Effector CD4-positive, alpha-beta T cell (primary cell): ENCODE measurements around the gene CPN2.

Experiments used
- DNase-seq: peaks from one replicate; pipeline ENCODE4 v3.0.0-alpha.2; 2020

Gene CPN2

DNA sequence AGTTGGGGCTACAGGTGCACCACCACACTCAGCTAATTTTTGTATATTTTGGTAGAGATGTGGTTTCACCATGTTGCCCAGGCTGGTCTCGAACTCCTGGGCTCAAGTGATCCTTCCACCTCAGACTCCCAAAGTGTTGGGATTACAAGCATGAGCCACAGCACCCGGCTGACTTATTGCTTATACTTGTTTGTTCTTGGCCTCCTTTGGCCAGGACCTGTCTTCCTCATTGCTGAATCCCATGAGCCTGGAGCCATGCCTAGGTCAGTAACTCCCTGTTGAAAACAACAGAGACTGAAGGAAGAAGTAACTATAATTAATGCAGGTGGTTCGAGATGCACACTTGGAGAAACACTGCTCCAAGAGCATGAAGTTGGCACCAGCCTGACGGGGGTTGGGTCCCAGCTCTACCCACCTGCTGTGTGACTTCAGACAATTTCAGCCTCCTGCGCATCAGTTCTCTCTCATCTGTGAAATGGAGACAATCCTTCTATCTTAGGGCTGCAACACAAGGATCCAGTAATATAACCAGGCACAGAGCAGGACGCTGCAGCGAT, 38.9 kb downstream of the CPN2 start:
- no peak for DNase-seq

GRCh38 chr3:194311000-194311399, 40.1 kb downstream of the CPN2 start:
- no peak for DNase-seq

GRCh38 chr3:194310060-194310835, 40.9 kb downstream of the CPN2 start:
- no peak for DNase-seq

DNA sequence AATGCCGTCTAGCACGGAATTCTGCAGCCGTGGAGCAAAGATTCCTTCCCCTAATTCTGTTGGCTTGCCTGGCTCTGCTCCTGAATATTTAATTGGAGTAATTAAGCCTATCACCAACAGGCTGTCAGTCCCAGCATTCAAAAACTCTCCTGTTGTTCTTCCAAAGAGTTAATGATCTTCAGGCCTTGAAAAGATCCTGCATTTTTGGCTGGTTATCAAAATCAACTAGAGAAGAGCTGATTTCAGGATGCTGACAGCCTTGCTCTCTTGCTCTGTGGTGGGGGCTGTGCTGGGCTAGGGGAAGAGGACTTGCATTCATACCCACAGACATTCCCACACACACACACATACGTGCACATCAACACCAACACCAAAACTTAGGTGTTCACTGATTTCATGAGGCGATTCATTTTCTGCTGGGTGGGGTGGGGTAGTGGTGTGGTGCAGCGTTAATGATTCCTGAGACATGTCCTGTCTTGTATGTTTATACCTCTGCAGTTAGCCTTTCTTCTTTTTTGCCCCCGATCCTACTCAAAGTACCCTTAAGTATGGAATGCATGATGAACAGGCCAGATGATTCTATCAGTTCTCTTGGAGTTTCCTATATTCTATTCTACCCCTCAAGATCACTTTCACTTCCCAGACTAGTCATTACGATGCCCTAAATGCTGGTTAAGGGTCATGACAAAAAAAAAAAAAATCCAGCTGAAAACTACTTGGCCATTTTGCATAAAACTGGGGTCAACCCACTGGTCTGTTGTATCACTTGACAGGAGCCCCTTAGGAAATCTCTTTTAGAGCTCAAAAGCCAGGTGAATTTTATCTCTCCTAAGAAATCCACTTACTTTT, 42.3 kb downstream of the CPN2 start:
- no peak for DNase-seq

DNA sequence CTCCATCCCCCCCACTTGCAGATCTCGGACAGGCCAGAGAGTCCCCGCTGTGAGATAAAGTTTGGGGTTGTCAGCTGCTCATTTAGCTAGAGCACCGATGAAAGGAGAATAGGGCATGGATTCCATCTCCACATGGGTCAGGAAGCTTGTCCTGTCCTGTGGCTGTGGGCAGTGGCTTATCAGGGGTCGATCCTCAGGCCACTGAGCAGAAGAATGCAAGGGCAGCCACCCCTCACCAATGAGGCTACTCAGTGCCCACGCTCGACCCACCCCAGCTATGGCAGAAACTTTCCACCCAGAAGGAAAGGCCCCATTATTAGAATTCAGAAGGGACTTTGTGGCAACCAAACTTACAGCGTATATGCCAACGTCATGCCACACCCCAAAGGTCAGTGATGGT, 43.3 kb downstream of the CPN2 start:
- DNase-seq, result no peak

- no peak for DNase-seq
Observed at GRCh38 chr3:194306771-194307640, 44.1 kb downstream of the CPN2 start.

DNA sequence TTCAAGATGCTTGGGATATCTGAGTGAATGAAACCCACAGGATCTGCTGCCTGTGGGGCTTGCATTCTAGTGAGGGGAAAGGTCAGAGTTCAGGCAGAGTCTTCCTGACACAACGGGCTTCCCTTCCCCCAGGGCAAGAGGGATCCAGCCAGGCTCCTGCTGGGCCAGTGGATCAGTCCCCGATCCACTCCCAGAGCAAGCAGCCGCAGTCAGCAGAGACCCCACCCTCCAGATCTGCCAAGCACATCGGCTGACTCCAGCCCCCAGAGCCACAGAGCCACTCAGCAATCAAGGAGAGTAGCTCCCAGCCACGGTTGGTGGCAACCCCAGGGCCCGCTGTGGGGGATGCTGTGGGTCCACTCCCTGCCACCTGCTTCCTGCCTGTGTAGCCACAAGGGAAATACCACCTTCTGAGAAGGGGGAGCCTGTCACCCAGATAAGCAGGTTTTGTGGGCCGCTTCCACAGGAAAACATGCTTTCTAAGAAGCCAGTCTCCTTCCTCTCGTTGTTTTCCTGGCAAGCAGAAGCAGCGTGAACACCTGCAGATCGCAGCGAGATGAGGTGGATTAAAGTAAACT, 44.9 kb downstream of the CPN2 start:
- no peak for DNase-seq

- no peak for DNase-seq
Observed at GRCh38 chr3:194305356-194306108, 45.6 kb downstream of the CPN2 start.

GRCh38 chr3:194304186-194304917, 46.8 kb downstream of the CPN2 start:
- DNase-seq, result no peak

DNA sequence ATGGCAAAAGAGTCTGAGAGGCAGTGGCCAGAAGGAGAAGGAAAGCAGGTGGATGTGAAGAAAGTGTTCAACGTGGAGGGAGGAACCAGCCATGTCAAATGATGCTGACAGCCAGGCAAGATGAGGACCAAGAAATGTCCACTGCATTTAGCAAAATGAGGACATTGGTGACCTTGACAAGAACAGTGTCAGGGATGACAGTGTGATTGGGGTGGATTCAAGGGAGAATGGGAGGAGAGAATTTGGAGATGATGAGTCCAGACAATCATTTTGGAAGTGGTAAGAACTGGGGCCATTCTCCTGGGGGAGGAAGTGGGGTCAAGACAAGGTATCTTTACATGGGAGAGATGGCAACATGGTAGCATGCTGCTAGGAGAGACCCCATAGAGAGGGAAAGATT, 47.4 kb downstream of the CPN2 start:
- no peak for DNase-seq

DNA sequence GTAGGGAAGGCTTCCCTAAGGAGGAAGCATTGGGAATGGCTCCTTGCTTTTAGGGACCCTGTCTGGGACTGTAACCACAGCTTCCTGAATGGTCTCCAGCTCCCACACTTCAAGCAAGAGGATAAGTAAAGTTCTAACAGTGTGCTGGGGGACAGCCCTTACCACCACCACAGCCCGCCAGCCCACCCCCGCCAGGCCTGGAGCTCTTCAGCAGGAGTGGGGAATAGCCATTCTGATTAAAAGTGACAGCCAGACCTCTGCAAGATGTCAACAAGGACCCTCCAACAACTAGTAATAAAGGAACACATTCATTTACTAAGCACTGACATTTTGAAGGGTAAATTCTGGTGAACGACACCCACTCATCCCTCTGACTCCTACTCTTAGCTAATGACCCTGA, 49.4 kb downstream of the CPN2 start:
- DNase-seq, result no peak

DNA sequence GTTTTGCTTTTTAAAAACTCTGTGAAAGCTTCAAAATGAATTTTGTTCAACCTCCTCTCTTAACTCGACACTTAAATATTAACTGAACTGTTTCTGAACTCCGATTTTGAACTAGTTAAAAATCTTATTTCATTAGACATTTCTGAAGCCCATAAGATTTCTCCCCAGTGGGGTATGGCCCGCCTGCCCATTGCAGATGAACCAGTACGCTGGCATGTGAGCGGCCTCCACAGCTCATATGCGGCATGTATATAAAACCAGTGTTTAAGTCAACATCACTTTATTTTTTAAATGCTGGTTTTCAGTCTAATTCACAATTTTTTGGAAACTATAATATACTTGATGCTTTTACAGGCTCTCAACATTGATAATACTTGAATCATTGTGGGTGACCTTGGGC, 50.2 kb downstream of the CPN2 start:
- DNase-seq, result no peak

DNA sequence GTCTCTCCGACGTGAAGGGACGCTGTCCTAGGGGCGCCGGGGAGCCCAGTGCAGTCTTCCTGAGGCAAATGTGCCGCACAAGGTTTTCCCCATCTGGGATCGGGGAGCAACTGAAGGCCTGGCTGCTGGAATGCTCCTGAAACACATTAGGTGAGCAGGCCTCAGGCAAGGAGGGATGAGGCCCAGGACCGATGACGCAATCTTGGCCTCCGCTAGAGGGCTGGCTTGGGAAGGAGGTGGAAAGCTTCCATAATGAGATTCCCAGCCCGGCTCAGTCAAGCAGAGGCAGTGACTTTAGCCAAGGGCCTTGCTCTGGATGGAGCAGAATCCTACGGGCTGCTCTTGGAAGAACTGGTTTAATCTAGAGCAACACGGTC, 50.8 kb downstream of the CPN2 start:
- no peak for DNase-seq

DNA sequence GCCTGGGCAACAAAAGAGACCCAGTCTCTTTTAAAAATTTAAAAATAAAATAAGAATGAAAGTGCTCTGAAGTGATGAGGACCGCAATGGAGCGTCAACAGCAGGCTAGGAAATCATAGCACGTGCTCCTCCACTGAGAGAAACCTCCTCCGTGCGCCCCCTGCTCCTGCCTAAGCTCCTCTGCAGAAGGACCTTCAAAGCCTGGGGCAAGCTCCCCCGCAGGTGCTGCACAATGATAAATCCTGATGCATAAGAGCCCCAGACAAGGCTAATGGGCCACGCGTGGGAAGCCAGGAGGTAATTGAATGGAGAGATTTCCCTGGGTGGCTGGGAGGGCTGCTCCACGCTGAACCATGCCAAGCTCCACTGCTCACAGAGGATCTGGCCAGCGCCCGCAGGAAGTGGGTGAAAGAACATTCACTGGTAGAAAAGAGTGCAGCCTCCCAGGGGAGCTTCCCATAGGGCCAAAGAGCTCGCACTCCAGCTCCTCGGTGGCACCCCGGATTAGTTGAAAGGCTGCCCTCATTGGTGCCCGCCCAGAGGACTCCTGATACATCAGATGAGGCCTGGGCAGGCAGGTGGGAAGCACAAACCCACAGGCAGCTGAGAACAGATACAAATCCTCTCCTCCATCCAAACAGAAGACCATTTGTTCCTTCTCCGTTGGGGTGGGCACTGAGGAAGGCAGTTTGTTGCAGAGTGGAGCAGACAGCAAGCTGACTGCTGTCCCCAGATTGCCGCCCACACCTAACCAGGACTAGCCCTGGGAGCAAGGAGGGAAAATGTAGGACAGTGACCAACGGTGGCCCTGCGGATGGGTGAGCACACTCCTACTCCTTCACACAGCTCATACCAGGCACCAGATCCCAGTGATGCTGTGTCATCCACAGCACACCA, 52.5 kb downstream of the CPN2 start:
- no peak for DNase-seq

DNA sequence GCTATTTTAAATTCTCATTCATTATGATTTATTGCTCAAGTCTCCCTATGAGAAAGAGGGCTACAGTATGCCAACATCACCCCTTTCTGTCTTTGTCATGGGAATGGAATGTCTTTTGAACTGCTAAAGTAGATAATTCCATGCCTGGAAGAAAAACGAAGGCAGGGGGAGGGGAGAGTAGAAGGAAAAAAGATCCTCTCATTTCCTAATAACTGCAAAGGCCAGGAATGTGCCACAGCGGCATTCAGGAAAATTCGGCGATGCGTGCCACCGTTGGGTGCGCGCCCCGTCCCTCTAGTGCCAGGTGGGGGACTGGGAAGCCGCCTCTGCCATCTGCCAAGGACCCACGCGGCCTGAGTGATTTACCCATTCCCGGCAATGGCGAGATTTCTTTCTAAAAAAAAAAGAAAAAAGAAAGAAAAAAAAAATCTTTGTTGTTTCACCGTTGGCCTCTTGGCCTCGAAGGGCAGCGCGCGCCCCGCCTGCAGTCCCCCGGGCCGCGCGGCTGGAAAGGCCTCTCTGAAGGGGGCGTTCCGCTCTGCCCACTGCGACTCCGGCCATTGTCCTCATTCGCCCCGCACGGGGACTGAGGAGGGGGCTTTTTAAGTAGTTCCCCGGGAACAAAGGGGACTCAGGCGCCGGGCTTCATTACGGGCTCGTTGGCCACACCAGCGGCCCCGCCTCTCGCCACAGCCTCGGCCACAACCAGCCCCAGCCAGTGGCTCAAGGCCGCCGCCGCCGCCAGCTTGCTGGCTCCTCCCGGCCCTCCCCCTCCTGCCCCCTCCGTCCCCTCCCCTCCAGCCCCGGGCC, 54.5 kb downstream of the CPN2 start:
- DNase-seq, result no peak

DNA sequence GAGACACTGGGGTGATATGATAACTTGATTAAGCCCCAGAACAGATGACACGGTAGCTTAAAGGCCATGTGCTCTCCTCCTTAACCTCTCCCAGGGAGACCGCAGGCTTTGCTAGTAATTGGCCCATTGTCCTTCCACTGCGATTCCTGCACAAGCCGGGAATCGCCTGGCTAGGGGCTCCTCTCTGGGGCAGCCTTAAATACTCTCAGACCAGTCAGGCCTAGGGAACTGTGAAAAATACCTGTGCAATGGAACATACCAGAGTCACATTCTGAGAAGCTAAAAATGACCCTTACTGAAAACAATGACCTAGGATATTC, 56.3 kb downstream of the CPN2 start:
- DNase-seq, result no peak

GRCh38 chr3:194294199-194294894, 56.8 kb downstream of the CPN2 start:
- DNase-seq, result no peak

- no peak for DNase-seq
Observed at GRCh38 chr3:194293546-194294198, 57.5 kb downstream of the CPN2 start.
